HepG2 (cell line): ENCODE results near the gene KRT15. TPM values are rescaled to one million over a fixed set of nuclear protein-coding genes. Genes with fewer than 3 reads are reported as not detected.

Experiments used
- DNMT3B ChIP-seq: conservative IDR thresholded peaks from 2 replicates; pipeline ENCODE4 v1.6.1; 2016; ENCODE audit warnings: missing biosample characterization, control low read depth
- GABPA ChIP-seq, 2 experiments: IDR thresholded peaks; 2 replicates each; pipeline ENCODE4 v1.6.1; 2011 to 2016; ENCODE audit warnings: low read depth in 2 of 2, low read length in 1 of 2, missing biosample characterization in 1 of 2, missing genetic modification characterization in 1 of 2
- HOXA7 ChIP-seq: sonication (generic); formaldehyde crosslinking; IDR thresholded peaks from 2 replicates; pipeline ENCODE4 v1.8.1; 2022; ENCODE audit warnings: mild to moderate bottlenecking, missing genetic modification reagents, moderate library complexity
- MIXL1 ChIP-seq: IDR thresholded peaks from 2 replicates; pipeline ENCODE4 v1.6.1; 2016
- NAIF1 ChIP-seq: sonication (generic); formaldehyde crosslinking; IDR thresholded peaks from 2 replicates; pipeline ENCODE4 v1.5.0; 2020; ENCODE audit warnings: mild to moderate bottlenecking, missing genetic modification reagents, borderline replicate concordance
- PRDM10 ChIP-seq: sonication (generic); formaldehyde crosslinking; IDR thresholded peaks from 2 replicates; pipeline ENCODE4 v1.4.0; 2020; ENCODE audit warnings: low read depth, missing genetic modification reagents
- REL ChIP-seq: sonication (generic); formaldehyde crosslinking; conservative IDR thresholded peaks from 2 replicates; pipeline ENCODE4 v1.8.0; 2022; ENCODE audit warnings: mild to moderate bottlenecking, missing genetic modification reagents, moderate library complexity
- REPIN1 ChIP-seq: sonication (generic); formaldehyde crosslinking; IDR thresholded peaks from 2 replicates; pipeline ENCODE4 v1.8.0; 2022; ENCODE audit warnings: missing genetic modification reagents, low read depth, mild to moderate bottlenecking, borderline replicate concordance
- RFXANK ChIP-seq: IDR thresholded peaks from 2 replicates; pipeline ENCODE4 v1.6.1; 2016
- RXRB ChIP-seq: IDR thresholded peaks from 2 replicates; pipeline ENCODE4 v1.6.1; 2016; ENCODE audit warnings: borderline replicate concordance, missing genetic modification reagents, missing compliant biosample characterization
- SMARCE1 ChIP-seq: fragments of 450-650 bp; IDR thresholded peaks from 2 replicates; pipeline ENCODE4 v1.6.1; 2017; ENCODE audit warnings: borderline replicate concordance
- TFAP4 ChIP-seq: sonication (generic); IDR thresholded peaks from 2 replicates; pipeline ENCODE4 v1.6.1; 2016; ENCODE audit warnings: low read depth, borderline replicate concordance
- TFDP2 ChIP-seq: sonication (generic); formaldehyde crosslinking; IDR thresholded peaks from 2 replicates; pipeline ENCODE4 v1.4.0; 2020; ENCODE audit warnings: missing genetic modification reagents
- WIZ ChIP-seq: sonication (generic); formaldehyde crosslinking; IDR thresholded peaks from 2 replicates; pipeline ENCODE4 v1.5.1; 2020; ENCODE audit warnings: mild to moderate bottlenecking, missing genetic modification reagents
- YEATS2 ChIP-seq: sonication (generic); formaldehyde crosslinking; IDR thresholded peaks from 2 replicates; pipeline ENCODE4 v1.4.0; 2020; ENCODE audit warnings: missing genetic modification reagents, borderline replicate concordance
- ZNF205 ChIP-seq: IDR thresholded peaks from 2 replicates; pipeline ENCODE4 v1.6.1; 2018; ENCODE audit warnings: missing biosample characterization, missing genetic modification reagents
- ZNF207 ChIP-seq: fragments of 450-650 bp; IDR thresholded peaks from 2 replicates; pipeline ENCODE4 v1.6.1; 2016; ENCODE audit warnings: antibody characterized with exemption, borderline replicate concordance
- ZNF230 ChIP-seq: sonication (generic); formaldehyde crosslinking; IDR thresholded peaks from 2 replicates; pipeline ENCODE4 v1.4.0; 2020; ENCODE audit warnings: mild to moderate bottlenecking, missing genetic modification reagents
- ZNF430 ChIP-seq: sonication (generic); formaldehyde crosslinking; IDR thresholded peaks from 2 replicates; pipeline ENCODE4 v1.9.0; 2021; ENCODE audit warnings: mild to moderate bottlenecking, missing genetic modification reagents
- ZNF574 ChIP-seq: sonication (generic); formaldehyde crosslinking; IDR thresholded peaks from 2 replicates; pipeline ENCODE4 v1.4.0; 2020; ENCODE audit warnings: missing genetic modification reagents
- ZNF629 ChIP-seq: sonication (generic); formaldehyde crosslinking; conservative IDR thresholded peaks from 2 replicates; pipeline ENCODE4 v1.5.0; 2020; ENCODE audit warnings: missing genetic modification reagents
- ZSCAN20 ChIP-seq: sonication (generic); formaldehyde crosslinking; IDR thresholded peaks from 2 replicates; pipeline ENCODE4 v1.4.0; 2020; ENCODE audit warnings: missing genetic modification reagents, mild to moderate bottlenecking, borderline replicate concordance
- polyA plus RNA-seq, 8 experiments: library from polyadenylated mRNA; depleted of rRNA in 3 of 8; stranded (reverse) in 7 of 8; unstranded in 1 of 8; fragments of >200 nt; fragmentation: Illumina TruSeq in 4 of 8; extraction: Trizol in 4 of 8; gene quantifications; 2 replicates each; pipeline versions ENCODE4 v1.2.1 to v1.2.3, GENCODE V29; 2011 to 2016; ENCODE audit warnings: low read depth in 4 of 8, missing spikeins in 1 of 8, mixed read lengths in 1 of 8; ENCODE audit not compliant: insufficient read depth in 1 of 8
- total RNA-seq, 5 experiments: library from RNA; depleted of rRNA; stranded (reverse); fragments of >200 nt; fragmentation: Illumina TruSeq; extraction: Trizol; gene quantifications; 2 replicates each; pipeline ENCODE4 v1.2.3, GENCODE V29; 2016; ENCODE audit warnings: low read depth in 1 of 5

The KRT15 gene
- total and polyA plus RNA-seq, 2 of the 13 experiments (the other 11 are each of a cell fraction or from before 2014, with no cell fraction given) = 0.46 to 0.63 TPM

GRCh38 chr17:41548844-41549595 is 30.3 kb upstream of the KRT15 start (continued):
- TF ChIP-seq REPIN1 (CRISPR knock-in tag) (peak; percentile 92), GABPA (IDR thresholded peaks at IDR 0.05; ENCODE audit: low read depth, low read length) (no peak), GABPA (CRISPR knock-in tag; IDR thresholded peaks at IDR 0.05; ENCODE audit: low read depth) (no peak), MIXL1 (CRISPR knock-in tag) (0 out of 2 replicates have a peak, but pooled peaks have one; percentile 37), ZNF205 (CRISPR knock-in tag) (peak; percentile 69), ZNF430 (CRISPR knock-in tag) (0 out of 2 replicates have a peak, but pooled peaks have one; percentile 25), PRDM10 (CRISPR knock-in tag) (no peak; the same call in 1 of the 2 replicates), ZNF629 (CRISPR knock-in tag) (no peak), RXRB (CRISPR knock-in tag) (peak; percentile 62; the same call in 1 of the 2 replicates), TFAP4 (peak; percentile 79), ZNF207 (no peak), WIZ (no peak), DNMT3B (CRISPR knock-in tag) (peak; percentile 68), ZNF230 (CRISPR knock-in tag) (peak; percentile 36), REL (CRISPR knock-in tag) (no peak), RFXANK (CRISPR knock-in tag) (no peak), HOXA7 (no peak), TFDP2 (CRISPR knock-in tag) (peak; percentile 51; the same call in 1 of the 2 replicates), ZNF574 (CRISPR knock-in tag) (peak; percentile 41), ZSCAN20 (no peak; the same call in 1 of the 2 replicates), SMARCE1 (no peak), NAIF1 (no peak), YEATS2 (CRISPR knock-in tag) (peak; percentile 36; the same call in 1 of the 2 replicates)
